DND-41 (cell line): ENCODE data around the gene PUM2.

Experiments
- CTCF ChIP-seq: IDR thresholded peaks from 2 replicates; pipeline ENCODE4 v1.5.1; 2012; ENCODE audit warnings: borderline replicate concordance, low read length, moderate library complexity, mild to moderate bottlenecking; ENCODE audit not compliant: poor library complexity, severe bottlenecking; ENCODE audit errors: extremely low read depth
- EZH2 ChIP-seq: IDR thresholded peaks from 3 replicates; pipeline ENCODE4 v1.6.1; 2012; ENCODE audit warnings: borderline replicate concordance, low read depth, mild to moderate bottlenecking, moderate library complexity, low read length, inconsistent platforms; ENCODE audit not compliant: severe bottlenecking

GRCh38 chr2:20351555-20352229 lies 1.0 kb upstream of the PUM2 start:
- no peak for TF ChIP-seq CTCF
- no peak for TF ChIP-seq EZH2
